ENCODE data around the gene NUP88.

Gene NUP88

DNA sequence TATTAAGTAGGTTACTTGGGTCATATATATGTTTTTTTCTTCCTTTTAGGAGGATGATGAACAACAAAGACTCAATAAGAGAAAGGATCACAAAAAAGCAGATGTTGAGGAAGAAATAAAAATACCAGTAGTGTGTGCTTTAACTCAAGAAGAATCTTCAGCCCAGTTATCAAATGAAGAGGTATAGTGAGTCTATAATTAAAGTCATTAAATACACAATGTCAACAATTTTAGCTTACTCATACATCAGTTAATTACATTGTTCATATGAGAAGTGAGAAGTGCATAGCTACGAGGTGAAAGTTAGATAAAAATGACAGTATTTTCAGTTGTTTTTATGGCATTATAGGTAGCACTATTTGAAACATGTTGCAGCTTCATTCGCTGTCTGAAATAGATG is 65.2 kb downstream of the NUP88 start:
- DNase-seq: no peak

DNA sequence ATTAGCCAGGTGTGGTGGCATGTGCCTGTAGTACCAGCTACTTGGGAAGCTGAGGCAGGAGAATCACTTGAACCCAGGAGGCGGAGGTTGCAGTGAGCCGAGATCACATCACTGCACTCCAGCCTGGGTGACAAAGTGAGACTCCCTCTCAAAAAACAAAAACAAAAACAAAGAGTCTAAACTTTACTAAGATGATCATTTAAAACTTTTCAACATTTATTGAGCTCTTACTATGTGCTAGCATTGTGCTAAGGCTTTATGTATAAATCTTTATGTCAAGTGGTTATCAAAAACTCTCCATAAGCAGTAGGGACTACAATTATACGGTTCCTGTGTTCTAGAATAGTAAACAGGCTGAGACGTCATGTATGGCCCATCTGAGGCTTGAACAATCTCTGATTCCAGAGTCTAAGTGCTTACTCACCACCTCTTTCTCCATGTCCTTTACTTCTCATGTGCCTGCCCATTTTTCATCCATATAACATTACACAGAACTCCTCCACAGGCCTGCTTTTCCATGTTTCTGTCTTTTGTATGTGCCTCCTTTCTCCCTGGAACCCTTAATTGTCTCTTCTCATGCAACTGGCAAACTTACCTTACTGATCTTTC is 66.7 kb downstream of the NUP88 start:
- no peak for DNase-seq

DNA sequence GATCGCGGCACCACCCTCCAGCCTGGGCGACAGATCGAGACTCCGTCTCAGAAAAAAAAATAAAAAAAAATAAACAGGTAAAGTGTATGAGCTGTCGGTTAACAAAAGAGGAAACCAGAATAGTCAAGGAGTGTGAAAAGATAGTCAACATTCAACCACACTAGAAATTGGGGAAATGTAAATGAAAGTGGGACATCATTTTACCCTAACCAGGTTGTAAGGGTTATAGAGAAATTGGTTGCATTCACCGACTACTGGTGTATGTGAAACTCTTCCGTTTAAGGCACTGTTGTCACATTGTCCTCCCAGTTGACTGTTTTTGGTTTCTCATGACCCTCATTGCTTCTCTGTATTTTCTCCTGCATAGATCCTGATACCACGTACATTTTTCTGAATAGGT is 74.5 kb downstream of the NUP88 start:
- no peak for DNase-seq
